Sigmoid colon (tissue), 4 donors: ENCODE data around the gene PIKFYVE.

Experiments
- CTCF ChIP-seq, 4 experiments: fragments of 450-650 bp in 3 of 4; fragments of 200-600 bp in 1 of 4; IDR thresholded peaks; one replicate each; pipeline ENCODE4 v1.5.1; 2016 to 2019; ENCODE audit warnings: antibody characterized with exemption in 4 of 4, mild to moderate bottlenecking in 3 of 4, moderate library complexity in 2 of 4
- POLR2A ChIP-seq, 2 donors: fragments of 450-650 bp; IDR thresholded peaks; one replicate each; pipeline ENCODE4 v1.6.1; 2016; ENCODE audit warnings: antibody characterized with exemption in 2 of 2, mild to moderate bottlenecking in 2 of 2, moderate library complexity in 2 of 2
- POLR2AphosphoS5 ChIP-seq, 4 donors: sonication (generic); formaldehyde crosslinking; IDR thresholded peaks; one replicate each; pipeline ENCODE4 v1.6.1; 2017; ENCODE audit warnings: antibody characterized with exemption in 4 of 4

DNA sequence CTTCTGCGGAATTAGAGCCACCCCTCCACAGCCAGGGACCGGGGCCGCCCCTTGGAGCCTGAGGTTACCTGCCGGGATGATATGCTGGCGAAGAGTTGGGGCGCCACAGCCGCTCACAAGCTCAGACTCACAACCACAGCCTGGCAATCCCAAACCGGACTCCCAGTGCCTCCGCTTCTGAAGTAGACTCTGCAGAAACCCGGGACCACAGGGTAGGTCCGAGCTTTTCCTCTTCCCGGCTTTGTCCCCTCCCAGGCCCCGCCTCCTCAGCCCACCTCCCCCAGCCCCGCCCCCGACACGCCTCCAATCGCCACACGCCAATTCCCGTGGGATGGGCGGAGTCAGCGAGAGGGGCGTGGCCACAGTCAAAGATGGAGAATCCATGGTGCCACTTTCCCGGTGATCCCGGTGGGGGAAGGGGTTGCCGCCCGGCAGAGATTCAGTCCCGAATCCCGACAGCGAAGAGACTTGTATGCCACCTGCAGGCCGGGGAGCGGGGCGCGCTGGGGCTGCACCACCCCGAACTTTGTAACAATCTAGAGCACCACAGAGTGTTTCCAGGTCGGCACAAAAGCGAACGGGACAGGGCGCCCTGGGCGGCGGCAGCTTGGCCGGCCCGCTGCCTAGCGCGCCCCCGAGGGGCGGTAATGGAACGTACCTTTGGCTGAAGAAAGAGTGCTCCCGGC is 11.0 kb upstream of the PIKFYVE start, which contains the start of gene IDH1:
- TF ChIP-seq CTCF (IDR thresholded peaks at IDR 0.05) (peak in 2 of 4 experiments; percentile 19 to 29), POLR2A (IDR thresholded peaks at IDR 0.05) (peak in 1 of 2 donors; percentile 46), POLR2AphosphoS5 (IDR thresholded peaks at IDR 0.05) (peak; percentile 37 to 81 (median 64))
